AG10803 (cell line): ENCODE measurements around the gene ASGR2.
"Not testable (repeated sequence)": the region's sequence is repeated elsewhere in the genome, so short reads cannot be mapped to it uniquely, and the experiment has no call there.

Source experiments
- DNase-seq: peaks from one replicate; pipeline ENCODE4 v3.0.0; 2010; ENCODE audit warnings: low read depth
- H3K4me3 ChIP-seq: 2 replicates; pipeline ENCODE4 v1.5.1; 2011; ENCODE audit warnings: mild to moderate bottlenecking, low read length, control low read depth
- TF ChIP-seq, protein P1 (sequence below): conservative IDR thresholded peaks from 2 replicates; pipeline ENCODE4 v1.5.1; 2011; ENCODE audit warnings: mild to moderate bottlenecking, low read length, control low read depth, inconsistent platforms

ASGR2 gene

GRCh38 chr17:7095625-7096024 is 19.0 kb downstream of the ASGR2 start:
- no peak for DNase-seq
- TF ChIP-seq, protein P1, sequence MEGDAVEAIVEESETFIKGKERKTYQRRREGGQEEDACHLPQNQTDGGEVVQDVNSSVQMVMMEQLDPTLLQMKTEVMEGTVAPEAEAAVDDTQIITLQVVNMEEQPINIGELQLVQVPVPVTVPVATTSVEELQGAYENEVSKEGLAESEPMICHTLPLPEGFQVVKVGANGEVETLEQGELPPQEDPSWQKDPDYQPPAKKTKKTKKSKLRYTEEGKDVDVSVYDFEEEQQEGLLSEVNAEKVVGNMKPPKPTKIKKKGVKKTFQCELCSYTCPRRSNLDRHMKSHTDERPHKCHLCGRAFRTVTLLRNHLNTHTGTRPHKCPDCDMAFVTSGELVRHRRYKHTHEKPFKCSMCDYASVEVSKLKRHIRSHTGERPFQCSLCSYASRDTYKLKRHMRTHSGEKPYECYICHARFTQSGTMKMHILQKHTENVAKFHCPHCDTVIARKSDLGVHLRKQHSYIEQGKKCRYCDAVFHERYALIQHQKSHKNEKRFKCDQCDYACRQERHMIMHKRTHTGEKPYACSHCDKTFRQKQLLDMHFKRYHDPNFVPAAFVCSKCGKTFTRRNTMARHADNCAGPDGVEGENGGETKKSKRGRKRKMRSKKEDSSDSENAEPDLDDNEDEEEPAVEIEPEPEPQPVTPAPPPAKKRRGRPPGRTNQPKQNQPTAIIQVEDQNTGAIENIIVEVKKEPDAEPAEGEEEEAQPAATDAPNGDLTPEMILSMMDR: no peak
- H3K4me3 ChIP-seq: no peak overlapping the region

- no peak overlapping the region for H3K4me3 ChIP-seq
- no peak for DNase-seq
- TF ChIP-seq, protein P1: no peak
These were observed 20.0 kb downstream of the ASGR2 start for GRCh38 chr17:7094652-7095019.

GRCh38 chr17:7091311-7092005 is 23.2 kb downstream of the ASGR2 start:
- not testable (repeated sequence) for DNase-seq, H3K4me3 ChIP-seq

- H3K4me3 ChIP-seq, DNase-seq: not testable (repeated sequence)
These were observed 25.1 kb downstream of the ASGR2 start for GRCh38 chr17:7089570-7089969.

- H3K4me3 ChIP-seq, DNase-seq: not testable (repeated sequence)
These were observed 26.2 kb downstream of the ASGR2 start for GRCh38 chr17:7088442-7088841.

DNA sequence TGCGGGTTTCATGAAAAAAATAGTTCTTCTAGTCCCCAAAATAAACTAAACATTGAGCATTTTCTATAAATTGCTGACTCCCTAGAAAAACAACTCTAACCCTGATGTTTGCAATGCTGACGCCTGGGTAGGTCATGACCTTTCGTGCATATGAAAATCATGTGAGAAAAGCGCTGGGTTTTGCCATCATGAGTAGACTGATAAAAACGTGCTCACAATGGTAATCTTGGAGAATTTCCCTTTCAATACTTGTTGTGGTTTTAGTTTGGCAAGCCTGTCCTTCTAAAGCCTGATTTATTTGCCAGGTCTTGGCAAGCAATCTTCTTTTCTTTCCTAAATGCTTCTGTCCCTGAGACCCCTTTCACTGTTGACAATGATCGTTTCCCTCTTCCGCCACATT is 30.5 kb downstream of the ASGR2 start:
- DNase-seq: no peak
- H3K4me3 ChIP-seq: no peak overlapping the region
- TF ChIP-seq, protein P1: no peak

GRCh38 chr17:7083592-7083991 is 31.0 kb downstream of the ASGR2 start:
- H3K4me3 ChIP-seq: no peak overlapping the region
- TF ChIP-seq, protein P1: no peak
- no peak for DNase-seq

DNA sequence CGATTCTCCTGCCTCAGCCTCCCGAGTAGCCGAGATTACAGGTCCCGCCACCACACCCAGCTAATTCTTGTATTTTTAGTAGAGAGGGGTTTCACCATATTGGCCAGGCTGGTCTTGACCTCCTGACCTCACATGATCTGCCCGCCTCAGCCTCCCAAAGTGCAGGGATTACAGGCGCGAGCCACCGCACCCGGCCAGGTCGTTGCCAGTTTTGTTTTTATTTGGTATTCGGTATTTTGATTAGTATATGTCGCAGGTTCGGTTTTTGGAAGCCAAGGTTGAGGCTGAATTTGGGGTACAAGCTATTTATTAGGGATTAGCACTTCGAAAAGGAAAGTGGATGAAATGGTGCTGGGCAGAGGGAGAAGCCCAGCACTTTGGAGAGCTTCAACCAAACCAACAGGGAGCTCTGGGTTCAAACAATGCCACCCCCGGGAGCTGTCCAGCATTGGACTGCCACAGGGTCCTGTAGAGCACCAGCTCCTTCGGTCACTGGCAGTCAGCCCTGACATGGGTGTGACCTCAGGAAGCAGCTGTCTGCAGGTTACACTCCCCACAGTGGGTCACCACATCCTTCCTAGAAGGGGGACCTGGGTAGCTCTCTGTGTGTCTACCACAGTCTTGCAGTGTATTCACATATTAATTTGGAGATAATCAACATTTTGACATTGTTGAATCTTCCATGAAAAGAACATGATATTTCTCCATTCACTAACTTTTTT is 33.1 kb downstream of the ASGR2 start:
- TF ChIP-seq, protein P1: no peak
- H3K4me3 ChIP-seq: no peak overlapping the region
- no peak for DNase-seq
